Astrocyte (in vitro differentiated cells and primary cell): ENCODE data around the gene KRTAP4-2. TPM values are rescaled to one million over a fixed set of nuclear protein-coding genes. Genes with fewer than 3 reads are reported as not detected.

ENCODE experiments used
- DNase-seq: peaks from one replicate; pipeline ENCODE4 v3.0.0-alpha.2; 2010; ENCODE audit warnings: low read depth
- FAIRE-seq: peaks from 2 replicates; lab custom pipeline; 2011; peaks lifted over from hg19 to GRCh38; lab: Jason Lieb, UNC
- H2AFZ ChIP-seq: 2 replicates; pipeline ENCODE4 v1.6.0; 2012; ENCODE audit warnings: low read depth, low read length, inconsistent platforms
- H3K27ac ChIP-seq: 2 replicates; pipeline ENCODE4 v1.5.1; 2011; ENCODE audit warnings: low read depth, low read length, inconsistent platforms
- H3K27me3 ChIP-seq: 2 replicates; pipeline ENCODE4 v1.6.0; 2011; ENCODE audit warnings: low read length, inconsistent platforms; ENCODE audit not compliant: insufficient read depth
- H3K36me3 ChIP-seq: 2 replicates; pipeline ENCODE4 v1.5.1; 2011; ENCODE audit warnings: low read length, inconsistent platforms; ENCODE audit not compliant: insufficient read depth
- H3K4me1 ChIP-seq: 2 replicates; pipeline ENCODE4 v1.5.1; 2011; ENCODE audit warnings: low read length, inconsistent platforms; ENCODE audit not compliant: insufficient read depth
- H3K4me2 ChIP-seq: 2 replicates; pipeline ENCODE4 v1.6.0; 2012; ENCODE audit warnings: low read length, inconsistent platforms
- H3K4me3 ChIP-seq: 2 replicates; pipeline ENCODE4 v1.5.1; 2011; ENCODE audit warnings: low read depth, mild to moderate bottlenecking, low read length, inconsistent platforms; ENCODE audit not compliant: insufficient read depth
- H3K79me2 ChIP-seq: 2 replicates; pipeline ENCODE4 v1.6.0; 2012; ENCODE audit warnings: mild to moderate bottlenecking, low read length, inconsistent platforms; ENCODE audit not compliant: insufficient read depth
- H3K9ac ChIP-seq: 2 replicates; pipeline ENCODE4 v1.6.0; 2012; ENCODE audit warnings: mild to moderate bottlenecking, low read length, inconsistent platforms
- H3K9me3 ChIP-seq: 2 replicates; pipeline ENCODE4 v1.5.1; 2012; ENCODE audit warnings: low read depth, mild to moderate bottlenecking, low read length, inconsistent platforms; ENCODE audit not compliant: insufficient read depth
- H4K20me1 ChIP-seq: 2 replicates; pipeline ENCODE4 v1.6.0; 2012; ENCODE audit warnings: low read length, inconsistent platforms; ENCODE audit not compliant: insufficient read depth
- H3K27ac Mint-ChIP-seq: one replicate; pipeline ENCODE4 v1.8.0; 2021; ENCODE audit warnings: mild to moderate bottlenecking, mixed read lengths; ENCODE audit not compliant: unreplicated experiment
- H3K27me3 Mint-ChIP-seq: one replicate; pipeline ENCODE4 v1.8.0; 2021; ENCODE audit warnings: low read depth, mixed read lengths; ENCODE audit not compliant: unreplicated experiment
- H3K36me3 Mint-ChIP-seq: one replicate; pipeline ENCODE4 v1.8.0; 2021; ENCODE audit warnings: low read depth, mixed read lengths; ENCODE audit not compliant: unreplicated experiment
- H3K4me1 Mint-ChIP-seq: one replicate; pipeline ENCODE4 v1.8.0; 2021; ENCODE audit warnings: low read depth, mixed read lengths; ENCODE audit not compliant: unreplicated experiment
- H3K4me3 Mint-ChIP-seq: one replicate; pipeline ENCODE4 v1.8.0; 2021; ENCODE audit warnings: mild to moderate bottlenecking, moderate library complexity, mixed read lengths; ENCODE audit not compliant: unreplicated experiment
- H3K9me3 Mint-ChIP-seq: one replicate; pipeline ENCODE4 v1.8.0; 2021; ENCODE audit warnings: mild to moderate bottlenecking, mixed read lengths; ENCODE audit not compliant: unreplicated experiment
- EZH2 ChIP-seq: IDR thresholded peaks from 2 replicates; pipeline ENCODE4 v1.6.1; 2012; ENCODE audit warnings: mild to moderate bottlenecking, low read length, inconsistent platforms; ENCODE audit not compliant: insufficient read depth
- total RNA-seq: library from RNA; stranded (reverse); gene quantifications from 2 replicates; pipeline ENCODE4 v1.2.1, GENCODE V29; 2021
- TF ChIP-seq, protein P1 (sequence below): IDR thresholded peaks from 2 replicates; pipeline ENCODE4 v1.5.1; 2011; ENCODE audit warnings: low read depth, mild to moderate bottlenecking, inconsistent platforms, low read length, moderate library complexity; ENCODE audit not compliant: insufficient read depth

The KRTAP4-2 gene
- total RNA-seq, 1 donor from 2014 or later = not detected

DNA sequence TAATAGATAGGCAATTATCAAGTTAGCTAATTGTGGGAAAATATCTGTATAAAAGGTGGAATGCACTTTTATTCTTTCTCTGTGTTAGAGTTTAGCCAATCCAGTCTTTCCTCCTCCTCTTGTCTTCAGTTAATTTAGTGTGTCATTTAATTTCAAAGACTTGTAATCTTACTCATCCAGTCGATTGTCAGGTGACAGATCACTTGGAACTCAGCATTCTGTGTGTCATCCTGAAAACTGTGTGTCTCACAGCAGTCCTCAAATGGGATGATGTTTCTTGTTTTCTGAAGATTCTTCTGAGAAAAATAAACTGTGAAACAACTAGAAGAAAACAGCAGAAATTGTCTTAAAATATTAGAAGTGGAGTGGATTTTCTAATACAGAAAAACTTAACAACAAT lies 7.0 kb upstream of the KRTAP4-2 start:
- Mint-ChIP-seq H3K9me3 (peaks cover 2% of the 10 kb centered on the region), H3K27me3 (peaks cover 4% of the 10 kb centered on the region), H3K36me3 (no peaks in the 10 kb centered on the region), H3K4me1 (no peaks in the 10 kb centered on the region), H3K4me3 (no peak overlapping the region), H3K27ac (no peak overlapping the region)
- no peak overlapping the region for H3K9ac ChIP-seq
- DNase-seq (no peak), FAIRE-seq (no peak)
- TF ChIP-seq, protein P1, sequence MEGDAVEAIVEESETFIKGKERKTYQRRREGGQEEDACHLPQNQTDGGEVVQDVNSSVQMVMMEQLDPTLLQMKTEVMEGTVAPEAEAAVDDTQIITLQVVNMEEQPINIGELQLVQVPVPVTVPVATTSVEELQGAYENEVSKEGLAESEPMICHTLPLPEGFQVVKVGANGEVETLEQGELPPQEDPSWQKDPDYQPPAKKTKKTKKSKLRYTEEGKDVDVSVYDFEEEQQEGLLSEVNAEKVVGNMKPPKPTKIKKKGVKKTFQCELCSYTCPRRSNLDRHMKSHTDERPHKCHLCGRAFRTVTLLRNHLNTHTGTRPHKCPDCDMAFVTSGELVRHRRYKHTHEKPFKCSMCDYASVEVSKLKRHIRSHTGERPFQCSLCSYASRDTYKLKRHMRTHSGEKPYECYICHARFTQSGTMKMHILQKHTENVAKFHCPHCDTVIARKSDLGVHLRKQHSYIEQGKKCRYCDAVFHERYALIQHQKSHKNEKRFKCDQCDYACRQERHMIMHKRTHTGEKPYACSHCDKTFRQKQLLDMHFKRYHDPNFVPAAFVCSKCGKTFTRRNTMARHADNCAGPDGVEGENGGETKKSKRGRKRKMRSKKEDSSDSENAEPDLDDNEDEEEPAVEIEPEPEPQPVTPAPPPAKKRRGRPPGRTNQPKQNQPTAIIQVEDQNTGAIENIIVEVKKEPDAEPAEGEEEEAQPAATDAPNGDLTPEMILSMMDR = no peak
- TF ChIP-seq EZH2 = no peak
- H3K4me2 ChIP-seq = no peak overlapping the region
- H3K27ac ChIP-seq = no peak overlapping the region
- no peaks in the 10 kb centered on the region for H4K20me1 ChIP-seq
- H3K4me3 ChIP-seq = no peak overlapping the region
- no peaks in the 10 kb centered on the region for H3K36me3 ChIP-seq
- H3K27me3 ChIP-seq = no peaks in the 10 kb centered on the region
- no peak overlapping the region for H2AFZ ChIP-seq
- H3K4me1 ChIP-seq = no peaks in the 10 kb centered on the region
- H3K79me2 ChIP-seq = no peaks in the 10 kb centered on the region
- H3K9me3 ChIP-seq = no peaks in the 10 kb centered on the region

DNA sequence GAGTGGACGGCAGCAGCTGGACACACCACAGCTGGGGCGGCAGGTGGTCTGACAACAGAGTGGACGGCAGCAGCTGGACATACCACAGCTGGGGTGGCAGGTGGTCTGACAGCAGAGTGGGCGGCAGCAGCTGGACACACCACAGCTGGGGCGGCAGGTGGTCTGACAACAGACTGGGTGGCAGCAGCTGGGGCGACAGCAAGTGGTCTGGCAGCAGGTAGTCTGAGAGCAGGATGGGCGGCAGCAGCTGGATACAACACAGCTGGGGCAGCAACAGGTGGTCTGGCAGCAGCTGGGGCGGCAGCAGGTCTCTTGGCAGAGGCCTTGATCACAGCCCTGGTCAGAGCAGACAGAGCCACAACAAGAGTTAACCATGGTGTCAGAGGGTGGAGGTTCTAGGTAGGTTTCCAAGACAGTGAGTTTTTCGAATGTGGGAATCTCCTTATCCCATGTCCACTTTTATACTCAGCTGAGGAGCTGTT lies 6.5 kb upstream of the KRTAP4-2 start, which contains the start of gene KRTAP4-1:
TSS of gene KRTAP4-1 (minus strand) at position 432 of the 482 bp plus-strand sequence. CDS start at position 375, 57 bp downstream.
- no peak within 1 kb of the TSS for H3K27ac Mint-ChIP-seq
- TF ChIP-seq, protein P1 = no peak
- TF ChIP-seq EZH2 = no peak

DNA sequence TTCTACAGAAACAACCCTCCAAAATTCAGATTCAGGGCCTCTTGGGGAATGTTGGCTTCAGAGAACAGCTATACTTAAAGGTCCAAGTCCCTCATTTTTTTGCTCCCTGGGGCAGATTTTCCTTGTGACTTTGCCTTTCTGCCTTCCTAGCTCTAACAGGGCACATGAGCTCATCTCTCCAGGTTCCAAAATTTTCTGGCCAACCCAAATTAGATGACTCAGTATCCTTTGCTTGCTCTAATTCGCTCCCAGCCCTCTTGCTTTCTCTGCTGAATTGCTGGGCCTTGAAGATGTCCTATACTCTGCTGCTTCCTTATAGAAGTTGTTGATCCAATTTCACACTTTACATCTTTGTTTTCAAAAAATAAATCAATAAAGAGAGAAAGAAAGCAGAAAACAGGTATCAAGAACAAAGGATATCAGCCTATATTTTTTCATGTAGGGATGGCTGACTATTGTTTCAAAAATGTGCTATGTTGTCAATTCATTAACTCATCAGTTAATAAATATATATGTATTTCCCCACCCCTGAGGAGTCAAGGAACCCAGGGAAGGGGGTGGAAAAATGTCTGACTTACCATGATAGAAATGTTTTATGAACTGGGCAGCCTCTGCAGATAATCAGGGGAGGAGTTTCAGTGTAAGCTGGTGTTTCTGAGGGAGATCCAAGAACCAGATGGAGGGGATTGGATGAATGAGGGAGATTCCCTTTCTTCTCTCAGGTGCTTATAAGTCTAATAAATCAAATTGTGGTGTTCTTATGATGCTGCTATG lies 1.0 kb upstream of the KRTAP4-2 start:
- Histone ChIP-seq H3K9ac (no peak overlapping the region), H3K4me2 (no peak overlapping the region), H4K20me1 (no peaks in the 10 kb centered on the region), H3K4me1 (no peaks in the 10 kb centered on the region), H3K36me3 (no peaks in the 10 kb centered on the region), H3K9me3 (no peaks in the 10 kb centered on the region), H3K4me3 (no peak overlapping the region), H3K27ac (no peak overlapping the region), H3K27me3 (no peaks in the 10 kb centered on the region), H3K79me2 (no peaks in the 10 kb centered on the region), H2AFZ (peak overlapping the region; percentile 46)
- TF ChIP-seq, protein P1 = no peak
- TF ChIP-seq EZH2 = no peak
- Mint-ChIP-seq H3K36me3 (no peaks in the 10 kb centered on the region), H3K9me3 (peaks cover 8% of the 10 kb centered on the region), H3K4me3 (no peak overlapping the region), H3K4me1 (no peaks in the 10 kb centered on the region), H3K27me3 (peaks cover 9% of the 10 kb centered on the region), H3K27ac (no peak overlapping the region)
- FAIRE-seq (no peak), DNase-seq (no peak)

More for the DNA sequence above, 6.5 kb upstream of the KRTAP4-2 start, which contains the start of gene KRTAP4-1:
- Mint-ChIP-seq H3K4me3 (no peak within 1 kb of the TSS), H3K36me3 (no peaks in the 10 kb centered on the region), H3K27me3 (peaks cover 4% of the 10 kb centered on the region), H3K9me3 (peaks cover 2% of the 10 kb centered on the region), H3K4me1 (no peaks in the 10 kb centered on the region)
- Histone ChIP-seq H3K9ac (no peak within 1 kb of the TSS), H3K4me3 (no peak within 1 kb of the TSS), H3K27me3 (no peaks in the 10 kb centered on the region), H4K20me1 (no peaks in the 10 kb centered on the region), H3K4me1 (no peaks in the 10 kb centered on the region), H3K9me3 (no peaks in the 10 kb centered on the region), H3K4me2 (no peak within 1 kb of the TSS), H2AFZ (no peak within 1 kb of the TSS), H3K27ac (no peak within 1 kb of the TSS), H3K36me3 (no peaks in the 10 kb centered on the region), H3K79me2 (no peaks in the 10 kb centered on the region)
- DNase-seq = no peak
- no peak for FAIRE-seq
